Naive thymus-derived CD4-positive, alpha-beta T cell (primary cell): ENCODE measurements around the gene PPA2. TPM values are rescaled to one million over a fixed set of nuclear protein-coding genes. Genes with fewer than 3 reads are reported as not detected.
"Not testable (repeated sequence)": the region's sequence is repeated elsewhere in the genome, so short reads cannot be mapped to it uniquely, and the experiment has no call there.

Experiments
- ATAC-seq: fragments of 150-1000 bp; cut with Tn5 transposase; 2 replicates; pipeline ENCODE4 v1.10.0; 2021; ENCODE audit warnings: mild to moderate bottlenecking, moderate library complexity
- CTCF ChIA-PET: fragments of 350-600 bp; sonication (Branson Sonifier 250); formaldehyde crosslinking; loops from one replicate; lab custom pipeline; 2021; ENCODE audit warnings: antibody characterized with exemption; lab: Charles Lee
- POLR2A ChIA-PET: fragments of 350-600 bp; sonication (Branson Sonifier 250); formaldehyde crosslinking; loops from one replicate; lab custom pipeline; 2021; ENCODE audit warnings: antibody characterized with exemption, inconsistent platforms; lab: Charles Lee
- DNase-seq, 9 donors: peaks; one replicate each; pipeline versions ENCODE4 v3.0.0 to v3.0.0-alpha.2; 2020 to 2022; ENCODE audit warnings: mixed read lengths in 1 of 9
- H3K27ac ChIP-seq: one replicate; pipeline ENCODE4 v1.7.0; 2013; ENCODE audit warnings: mild to moderate bottlenecking, low read depth, low read length, moderate library complexity
- H3K27me3 ChIP-seq, 2 donors: one replicate each; pipeline ENCODE4 v1.7.0; 2013; ENCODE audit warnings: low read length in 2 of 2, mild to moderate bottlenecking in 2 of 2, moderate library complexity in 2 of 2; ENCODE audit not compliant: control insufficient read depth in 2 of 2, insufficient read depth in 2 of 2
- H3K36me3 ChIP-seq, 3 experiments: 1 replicate in 2 of 3; 2 replicates in 1 of 3; pipeline ENCODE4 v1.7.0; 2013; ENCODE audit warnings: low read length in 3 of 3, mild to moderate bottlenecking in 3 of 3, moderate library complexity in 1 of 3; ENCODE audit not compliant: insufficient read depth in 3 of 3, control insufficient read depth in 2 of 3
- H3K4me1 ChIP-seq, 2 donors: one replicate each; pipeline ENCODE4 v1.7.0; 2013; ENCODE audit warnings: low read length in 2 of 2, mild to moderate bottlenecking in 2 of 2, moderate library complexity in 1 of 2; ENCODE audit not compliant: control insufficient read depth in 2 of 2, insufficient read depth in 2 of 2
- H3K4me3 ChIP-seq: 2 replicates; pipeline ENCODE4 v1.7.0; 2013; ENCODE audit warnings: mild to moderate bottlenecking, low read length
- H3K9me3 ChIP-seq, 3 experiments: 1 replicate in 2 of 3; 2 replicates in 1 of 3; pipeline ENCODE4 v1.7.0; 2013; ENCODE audit warnings: low read length in 3 of 3; ENCODE audit not compliant: control insufficient read depth in 2 of 3
- H3K27ac Mint-ChIP-seq, 9 donors: one replicate each; pipeline ENCODE4 v1.8.0; 2020 to 2022; ENCODE audit warnings: mixed read lengths in 9 of 9, mild to moderate bottlenecking in 8 of 9, moderate library complexity in 5 of 9, inconsistent platforms in 2 of 9
- H3K27me3 Mint-ChIP-seq, 5 donors: one replicate each; pipeline ENCODE4 v1.8.0; 2021 to 2022; ENCODE audit warnings: mixed read lengths in 5 of 5, mild to moderate bottlenecking in 1 of 5
- H3K36me3 Mint-ChIP-seq, 5 donors: one replicate each; pipeline ENCODE4 v1.8.0; 2020 to 2022; ENCODE audit warnings: mixed read lengths in 5 of 5, mild to moderate bottlenecking in 3 of 5, inconsistent platforms in 1 of 5
- H3K4me1 Mint-ChIP-seq, 7 donors: one replicate each; pipeline ENCODE4 v1.8.0; 2020 to 2022; ENCODE audit warnings: mixed read lengths in 7 of 7, mild to moderate bottlenecking in 3 of 7, inconsistent platforms in 1 of 7
- H3K4me3 Mint-ChIP-seq, 10 donors: one replicate each; pipeline ENCODE4 v1.8.0; 2020 to 2022; ENCODE audit warnings: mild to moderate bottlenecking in 10 of 10, mixed read lengths in 10 of 10, moderate library complexity in 6 of 10, inconsistent platforms in 2 of 10
- H3K9me3 Mint-ChIP-seq, 11 donors: one replicate each; pipeline ENCODE4 v1.8.0; 2020 to 2022; ENCODE audit warnings: mixed read lengths in 11 of 11, mild to moderate bottlenecking in 4 of 11, inconsistent platforms in 1 of 11, moderate library complexity in 1 of 11
- intact Hi-C, 2 donors: fragments of 100-400 bp; cut with micrococcal nuclease; formaldehyde crosslinking; loops; one replicate each; pipeline ENCODE4 v1.15.1; 2023
- polyA plus RNA-seq, 2 donors: library from polyadenylated mRNA; unstranded; fragments of 300-500 nt; fragmentation: Illumina TruSeq; gene quantifications; one replicate each; pipeline ENCODE4 v1.2.3, GENCODE V29; 2021
- total RNA-seq, 6 experiments: library from RNA in 5 of 6; stranded (reverse) in 5 of 6; gene quantifications; 1 replicate in 5 of 6; 2 replicates in 1 of 6; pipeline ENCODE4 v1.2.3 and lab custom pipeline; 2021 to 2026

The PPA2 gene
- total and polyA plus RNA-seq, 7 experiments from 2014 or later, result 38.2 to 107 (median 51.2) TPM

- Mint-ChIP-seq H3K4me3 (no peak overlapping the region), H3K36me3 (peaks cover 24 to 75% (median 65%) of the 10 kb centered on the region in 5 donors), H3K9me3 (peaks cover 0 to 11% (median 2%) of the 10 kb centered on the region in 11 donors), H3K27me3 (no peaks in the 10 kb centered on the region), H3K4me1 (peaks cover 0 to 23% (median 12%) of the 10 kb centered on the region in 7 donors), H3K27ac (no peak overlapping the region)
- no peaks in the 10 kb centered on the region for H3K4me1 ChIP-seq
- no peak overlapping the region for H3K27ac ChIP-seq
- H3K9me3 ChIP-seq, result peaks cover 0 to 5% (median 0%) of the 10 kb centered on the region in 3 experiments
- H3K27me3 ChIP-seq, result no peaks in the 10 kb centered on the region
- intact Hi-C loops, result no loop called here
- peaks cover 0 to 27% (median 6%) of the 10 kb centered on the region in 3 experiments for H3K36me3 ChIP-seq
- ATAC-seq (no peak), DNase-seq (no peak)
- POLR2A ChIA-PET, result no interaction called here
- no peak overlapping the region for H3K4me3 ChIP-seq
- CTCF ChIA-PET, result no interaction called here
Measured at GRCh38 chr4:105422207-105422920, 51.5 kb downstream of the PPA2 start.

GRCh38 chr4:105417624-105418023 lies 56.2 kb downstream of the PPA2 start:
- no peak overlapping the region for H3K27ac ChIP-seq
- ChIA-PET POLR2A (no interaction called here), CTCF (interaction anchor here (0.6 kb wide), 1 partner anchor 1490 kb away, joined by 3 read pairs; no protein-coding TSS in a partner anchor)
- no peaks in the 10 kb centered on the region for H3K9me3 ChIP-seq
- peak overlapping the region in 1 of 9 donors; percentile 14 for H3K27ac Mint-ChIP-seq
- H3K36me3 Mint-ChIP-seq, result peaks cover 7 to 65% (median 39%) of the 10 kb centered on the region in 5 donors
- no peaks in the 10 kb centered on the region for H3K4me1 ChIP-seq
- no peak overlapping the region for H3K4me3 Mint-ChIP-seq
- peaks cover 0 to 2% (median 0%) of the 10 kb centered on the region in 11 donors for H3K9me3 Mint-ChIP-seq
- intact Hi-C loops, result no loop called here
- no peak overlapping the region for H3K4me3 ChIP-seq
- peaks cover 0 to 19% (median 0%) of the 10 kb centered on the region in 3 experiments for H3K36me3 ChIP-seq
- ATAC-seq (no peak), DNase-seq (no peak)
- H3K27me3 ChIP-seq, result no peaks in the 10 kb centered on the region
- peaks cover 0 to 5% (median 3%) of the 10 kb centered on the region in 7 donors for H3K4me1 Mint-ChIP-seq
- H3K27me3 Mint-ChIP-seq, result no peaks in the 10 kb centered on the region

- no peak overlapping the region for H3K27ac ChIP-seq
- H3K4me3 Mint-ChIP-seq, result no peak overlapping the region
- H3K9me3 ChIP-seq, result no peaks in the 10 kb centered on the region
- H3K27me3 Mint-ChIP-seq, result no peaks in the 10 kb centered on the region
- no peaks in the 10 kb centered on the region for H3K4me1 ChIP-seq
- no peaks in the 10 kb centered on the region for H3K27me3 ChIP-seq
- peaks cover 0 to 14% (median 4%) of the 10 kb centered on the region in 7 donors for H3K4me1 Mint-ChIP-seq
- H3K9me3 Mint-ChIP-seq, result peaks cover 0 to 17% (median 8%) of the 10 kb centered on the region in 11 donors
- no peak overlapping the region for H3K27ac Mint-ChIP-seq
- H3K36me3 ChIP-seq, result peaks cover 0 to 19% (median 0%) of the 10 kb centered on the region in 3 experiments
- ATAC-seq (no peak), DNase-seq (no peak)
- ChIA-PET POLR2A (no interaction called here), CTCF (no interaction called here)
- intact Hi-C loops, result no loop called here
- H3K4me3 ChIP-seq, result no peak overlapping the region
- H3K36me3 Mint-ChIP-seq, result peaks cover 15 to 73% (median 43%) of the 10 kb centered on the region in 5 donors
Measured at GRCh38 chr4:105415281-105415744, 58.5 kb downstream of the PPA2 start.

- Histone ChIP-seq H3K4me3 (no peak overlapping the region), H3K27me3 (no peaks in the 10 kb centered on the region), H3K36me3 (peaks cover 0 to 19% (median 0%) of the 10 kb centered on the region in 3 experiments), H3K27ac (no peak overlapping the region), H3K4me1 (no peaks in the 10 kb centered on the region), H3K9me3 (no peaks in the 10 kb centered on the region)
- ChIA-PET POLR2A (no interaction called here), CTCF (no interaction called here)
- ATAC-seq (no peak), DNase-seq (no peak)
- intact Hi-C loops, result no loop called here
- no peak overlapping the region for H3K4me3 Mint-ChIP-seq
- H3K27ac Mint-ChIP-seq, result no peak overlapping the region
- H3K36me3 Mint-ChIP-seq, result peaks cover 15 to 81% (median 48%) of the 10 kb centered on the region in 5 donors
- peaks cover 0 to 21% (median 8%) of the 10 kb centered on the region in 11 donors for H3K9me3 Mint-ChIP-seq
- no peaks in the 10 kb centered on the region for H3K27me3 Mint-ChIP-seq
- H3K4me1 Mint-ChIP-seq, result peaks cover 0 to 19% (median 8%) of the 10 kb centered on the region in 7 donors
Measured at GRCh38 chr4:105414316-105414715, 59.5 kb downstream of the PPA2 start.

- H3K27ac ChIP-seq, intact Hi-C loops, H3K4me3 ChIP-seq, H3K27ac Mint-ChIP-seq, H3K4me3 Mint-ChIP-seq, DNase-seq, H3K27me3 ChIP-seq, H3K27me3 Mint-ChIP-seq, H3K9me3 ChIP-seq, POLR2A ChIA-PET, CTCF ChIA-PET, H3K36me3 ChIP-seq, ATAC-seq, H3K4me1 ChIP-seq: not testable (repeated sequence)
- Mint-ChIP-seq H3K36me3 (peaks cover 38 to 89% (median 74%) of the 10 kb centered on the region in 5 donors), H3K9me3 (peaks cover 0 to 28% (median 16%) of the 10 kb centered on the region in 11 donors), H3K4me1 (peaks cover 0 to 32% (median 25%) of the 10 kb centered on the region in 7 donors)
Measured at GRCh38 chr4:105409135-105409534, 64.7 kb downstream of the PPA2 start.

- peaks cover 0 to 11% (median 0%) of the 10 kb centered on the region in 3 experiments for H3K36me3 ChIP-seq
- Mint-ChIP-seq H3K4me3 (no peak overlapping the region), H3K4me1 (peaks cover 0 to 3% (median 0%) of the 10 kb centered on the region in 7 donors), H3K36me3 (peaks cover 8 to 54% (median 42%) of the 10 kb centered on the region in 5 donors), H3K27me3 (no peaks in the 10 kb centered on the region), H3K9me3 (peaks cover 0 to 10% (median 2%) of the 10 kb centered on the region in 11 donors), H3K27ac (no peak overlapping the region)
- H3K9me3 ChIP-seq, result no peaks in the 10 kb centered on the region
- intact Hi-C loops, result no loop called here
- DNase-seq, result no peak
- CTCF ChIA-PET, result interaction anchor here (1.0 kb wide), 1 partner anchor 15 kb away, joined by 3 read pairs; no protein-coding TSS in a partner anchor
- H3K4me3 ChIP-seq, result no peak overlapping the region
- no peak for ATAC-seq
- no peak overlapping the region for H3K27ac ChIP-seq
- no peaks in the 10 kb centered on the region for H3K4me1 ChIP-seq
- POLR2A ChIA-PET, result no interaction called here
- no peaks in the 10 kb centered on the region for H3K27me3 ChIP-seq
Measured at GRCh38 chr4:105400901-105401677, 72.8 kb downstream of the PPA2 start.
